RWPE2 (cell line): ENCODE results near the gene LRCOL1.

ENCODE experiments used
- ATAC-seq: fragments of 200-7000 bp; cut with Tn5 transposase; 3 replicates; pipeline ENCODE4 v1.9.1; 2021; ENCODE audit warnings: low read depth
- DNase-seq: peaks from one replicate; pipeline ENCODE4 v3.0.0-alpha.2; 2020; ENCODE audit warnings: low spot score
- H3K27ac ChIP-seq: fragments of 450-650 bp; 2 replicates; pipeline ENCODE4 v1.5.1; 2017; ENCODE audit warnings: mild to moderate bottlenecking; ENCODE audit not compliant: poor library complexity, severe bottlenecking
- H3K27me3 ChIP-seq: fragments of 250-450 bp; sonication (Bioruptor Pico); 2 replicates; pipeline ENCODE4 v1.5.1; 2021; ENCODE audit warnings: mild to moderate bottlenecking, moderate library complexity; ENCODE audit not compliant: insufficient read depth, poor library complexity, severe bottlenecking
- H3K36me3 ChIP-seq: fragments of 250-450 bp; sonication (Bioruptor Pico); 2 replicates; pipeline ENCODE4 v1.5.1; 2020; ENCODE audit warnings: low read depth, mild to moderate bottlenecking, moderate library complexity
- H3K4me1 ChIP-seq: fragments of 250-450 bp; sonication (Bioruptor Pico); 2 replicates; pipeline ENCODE4 v1.5.1; 2021; ENCODE audit warnings: mild to moderate bottlenecking, moderate library complexity; ENCODE audit not compliant: insufficient read depth, poor library complexity, severe bottlenecking
- H3K4me3 ChIP-seq: fragments of 250-450 bp; sonication (Bioruptor Pico); 2 replicates; pipeline ENCODE4 v1.5.1; 2021; ENCODE audit warnings: mild to moderate bottlenecking, moderate library complexity; ENCODE audit not compliant: severe bottlenecking
- H3K9me3 ChIP-seq: fragments of 250-450 bp; sonication (Bioruptor Pico); 2 replicates; pipeline ENCODE4 v1.5.1; 2021; ENCODE audit warnings: mild to moderate bottlenecking, moderate library complexity; ENCODE audit not compliant: severe bottlenecking
- CTCF ChIP-seq: fragments of 450-650 bp; IDR thresholded peaks from one replicate; pipeline ENCODE4 v1.5.1; 2017; ENCODE audit warnings: mild to moderate bottlenecking, moderate library complexity; ENCODE audit not compliant: poor library complexity, severe bottlenecking

LRCOL1 gene

GRCh38 chr12:132605892-132606291, 4.5 kb downstream of the LRCOL1 start:
- Histone ChIP-seq H3K9me3 (no peaks in the 10 kb centered on the region), H3K36me3 (no peaks in the 10 kb centered on the region), H3K27ac (no peak overlapping the region), H3K27me3 (peaks cover 73% of the 10 kb centered on the region), H3K4me1 (no peaks in the 10 kb centered on the region), H3K4me3 (no peak overlapping the region)
- no peak for TF ChIP-seq CTCF
- DNase-seq (no peak), ATAC-seq (no peak)

- Histone ChIP-seq H3K4me1 (no peaks in the 10 kb centered on the region), H3K4me3 (no peak overlapping the region), H3K36me3 (no peaks in the 10 kb centered on the region), H3K27me3 (peaks cover 68% of the 10 kb centered on the region), H3K27ac (no peak overlapping the region), H3K9me3 (no peaks in the 10 kb centered on the region)
- DNase-seq (no peak), ATAC-seq (0 out of 3 replicates have a peak, but pooled peaks have one; percentile 12)
- TF ChIP-seq CTCF: no peak
Observed at GRCh38 chr12:132604668-132605441, 5.5 kb downstream of the LRCOL1 start.

GRCh38 chr12:132604151-132604618, 6.2 kb downstream of the LRCOL1 start:
- no peak for TF ChIP-seq CTCF
- DNase-seq (peak; percentile 59), ATAC-seq (0 out of 3 replicates have a peak, but pooled peaks have one; percentile 14)
- Histone ChIP-seq H3K9me3 (no peaks in the 10 kb centered on the region), H3K36me3 (no peaks in the 10 kb centered on the region), H3K27ac (no peak overlapping the region), H3K4me1 (no peaks in the 10 kb centered on the region), H3K4me3 (no peak overlapping the region), H3K27me3 (peaks cover 62% of the 10 kb centered on the region)

- Histone ChIP-seq H3K4me3 (no peak overlapping the region), H3K27ac (no peak overlapping the region), H3K9me3 (no peaks in the 10 kb centered on the region), H3K36me3 (no peaks in the 10 kb centered on the region), H3K4me1 (no peaks in the 10 kb centered on the region), H3K27me3 (peaks cover 62% of the 10 kb centered on the region)
- ATAC-seq (no peak), DNase-seq (no peak)
- TF ChIP-seq CTCF: no peak
Observed at GRCh38 chr12:132603240-132604150, 6.9 kb downstream of the LRCOL1 start.
